OCI-LY7 (cell line): Measurements from ENCODE around the gene MEF2D. TPM values are rescaled to one million over a fixed set of nuclear protein-coding genes. Genes with fewer than 3 reads are reported as not detected.

ENCODE experiments used
- BruUV-seq: library from RNA; stranded (reverse); fragments of 400-500 nt; replicated peaks from 2 replicates; lab custom pipeline; 2021; lab: Mats Ljungman, UMichigan
- CTCF ChIA-PET: fragments of 300-600 bp; sonication (Branson Sonifier 250); formaldehyde crosslinking; loops from one replicate; lab custom pipeline; 2022; ENCODE audit warnings: antibody characterized with exemption; ENCODE audit not compliant: unreplicated experiment; lab: Charles Lee
- POLR2A ChIA-PET: fragments of 300-600 bp; sonication (Branson Sonifier 250); formaldehyde crosslinking; loops from one replicate; lab custom pipeline; 2022; ENCODE audit warnings: antibody characterized with exemption; lab: Charles Lee
- DNase-seq: peaks from one replicate; pipeline ENCODE4 v3.0.0-alpha.2; 2015; ENCODE audit warnings: low spot score
- H2AFZ ChIP-seq: fragments of 200-600 bp; sonication (generic), shearing (Covaris generic); 2 replicates; pipeline ENCODE4 v1.6.1; 2014; ENCODE audit warnings: mild to moderate bottlenecking, antibody characterized with exemption, low read length, moderate library complexity
- H3K27ac ChIP-seq: fragments of 200-600 bp; sonication (generic); 2 replicates; pipeline ENCODE4 v1.5.1; 2014; ENCODE audit warnings: mixed run types, low read depth, mild to moderate bottlenecking, moderate library complexity, low read length, inconsistent platforms; ENCODE audit not compliant: poor library complexity, severe bottlenecking
- H3K36me3 ChIP-seq: fragments of 200-600 bp; sonication (generic); 2 replicates; pipeline ENCODE4 v1.6.1; 2014; ENCODE audit warnings: mild to moderate bottlenecking, antibody characterized with exemption, low read length, moderate library complexity, mixed read lengths; ENCODE audit not compliant: insufficient read depth
- H3K4me1 ChIP-seq: fragments of 200-600 bp; sonication (generic); 2 replicates; pipeline ENCODE4 v1.5.1; 2014; ENCODE audit warnings: mild to moderate bottlenecking, low read length; ENCODE audit not compliant: insufficient read depth, poor library complexity, severe bottlenecking
- H3K4me2 ChIP-seq: fragments of 200-600 bp; sonication (generic); 2 replicates; pipeline ENCODE4 v1.6.1; 2014; ENCODE audit warnings: mild to moderate bottlenecking, low read length
- H3K4me3 ChIP-seq: fragments of 200-600 bp; sonication (generic); 2 replicates; pipeline ENCODE4 v1.5.1; 2014; ENCODE audit warnings: mild to moderate bottlenecking, low read depth, low read length; ENCODE audit not compliant: poor library complexity, severe bottlenecking
- H3K79me2 ChIP-seq: fragments of 200-600 bp; sonication (generic); 2 replicates; pipeline ENCODE4 v1.6.1; 2016; ENCODE audit warnings: low read depth, mild to moderate bottlenecking, low read length, moderate library complexity, mixed read lengths; ENCODE audit not compliant: insufficient read depth
- H3K9me2 ChIP-seq: fragments of 200-600 bp; sonication (generic); 2 replicates; pipeline ENCODE4 v1.6.1; 2016; ENCODE audit warnings: mild to moderate bottlenecking, low read length, mixed read lengths; ENCODE audit not compliant: insufficient read depth
- H3K9me3 ChIP-seq: fragments of 200-600 bp; sonication (generic); 2 replicates; pipeline ENCODE4 v1.6.1; 2014; ENCODE audit warnings: mild to moderate bottlenecking, mixed run types, low read length, mixed read lengths
- H4K20me1 ChIP-seq: fragments of 200-600 bp; sonication (generic); 2 replicates; pipeline ENCODE4 v1.6.1; 2014; ENCODE audit warnings: mild to moderate bottlenecking, antibody characterized with exemption, low read length, moderate library complexity, mixed read lengths; ENCODE audit not compliant: insufficient read depth
- CTCF ChIP-seq: fragments of 200-600 bp; sonication (generic); conservative IDR thresholded peaks from 2 replicates; pipeline ENCODE4 v1.5.1; 2014; ENCODE audit warnings: mild to moderate bottlenecking, antibody characterized with exemption, low read length, moderate library complexity, mixed read lengths
- EZH2phosphoT487 ChIP-seq: fragments of 200-600 bp; sonication (generic); IDR thresholded peaks from 2 replicates; pipeline ENCODE4 v1.6.1; 2018; ENCODE audit warnings: low read depth, borderline replicate concordance, mild to moderate bottlenecking, mixed run types, antibody characterized with exemption, low read length, moderate library complexity, mixed read lengths
- intact Hi-C: fragments of 100-400 bp; cut with micrococcal nuclease; formaldehyde crosslinking; loops from one replicate; pipeline ENCODE4 v1.10.0; 2022; ENCODE audit not compliant: unreplicated experiment
- total RNA-seq, 2 experiments: library from RNA; depleted of rRNA in 1 of 2; stranded (reverse); fragments of >200 nt in 1 of 2; shearing (Covaris generic) in 1 of 2; gene quantifications; 2 replicates each; pipeline ENCODE4 v1.2.3, GENCODE V29; 2014 to 2022

Gene MEF2D
- total RNA-seq, 2 experiments from 2014 or later: 42.7 to 92.3 TPM

- intact Hi-C loops: loop anchor here (2.0 to 10.0 kb wide), 4 partner anchors 15 to 1625 kb away; partner anchors contain the start of genes CCT3, SEMA4A and TSACC
- H4K20me1 ChIP-seq: peaks cover 5% of the 10 kb centered on the region; the same call in 1 of the 2 replicates
- H3K27ac ChIP-seq: peak overlapping the region; percentile 98
These were observed 10.7 kb downstream of the MEF2D start for GRCh38 chr1:156489935-156490293.

GRCh38 chr1:156489166-156489934 is 11.2 kb downstream of the MEF2D start:
- Histone ChIP-seq H3K79me2 (peaks cover 97% of the 10 kb centered on the region), H3K4me1 (peaks cover 93% of the 10 kb centered on the region), H3K36me3 (peaks cover 64% of the 10 kb centered on the region), H3K4me2 (peak overlapping the region; percentile 91), H4K20me1 (peaks cover 5% of the 10 kb centered on the region; the same call in 1 of the 2 replicates), H3K27ac (peak overlapping the region; percentile 98), H3K9me2 (no peaks in the 10 kb centered on the region), H2AFZ (no peak overlapping the region), H3K4me3 (peak overlapping the region; percentile 98), H3K9me3 (no peaks in the 10 kb centered on the region)
- intact Hi-C loops: loop anchor here (2.0 kb wide), 1 partner anchor 15 kb away; no protein-coding TSS in a partner anchor
- ChIA-PET CTCF (interaction anchor here (0.6 to 4.0 kb wide), 5 partner anchors 9 to 32 kb away, joined by 3 to 27 read pairs (median 6); partner anchors contain the start of gene MEF2D), POLR2A (interaction anchor here (1.1 to 7.1 kb wide), 6 partner anchors 12 to 66 kb away, joined by 3 to 179 read pairs (median 4); partner anchors contain the start of gene MEF2D)
- TF ChIP-seq CTCF (no peak; the same call in 1 of the 2 replicates), EZH2phosphoT487 (no peak)
- no TSS peak for BruUV-seq
- peak; percentile 67 for DNase-seq

More at GRCh38 chr1:156489935-156490293, 10.7 kb downstream of the MEF2D start:
- no peaks in the 10 kb centered on the region for H3K9me3 ChIP-seq
- no peak overlapping the region for H2AFZ ChIP-seq
- peak overlapping the region; percentile 91 for H3K4me2 ChIP-seq
- no peaks in the 10 kb centered on the region for H3K9me2 ChIP-seq
- CTCF ChIA-PET: interaction anchor here (1.1 to 4.0 kb wide), 5 partner anchors 8 to 33 kb away, joined by 3 to 27 read pairs (median 6); partner anchors contain the start of gene MEF2D
- H3K79me2 ChIP-seq: peaks cover 97% of the 10 kb centered on the region
- no peak for TF ChIP-seq EZH2phosphoT487
- no peak for TF ChIP-seq CTCF
- peak; percentile 11 for DNase-seq
- H3K36me3 ChIP-seq: peaks cover 64% of the 10 kb centered on the region
- H3K4me3 ChIP-seq: peak overlapping the region; percentile 98
- no TSS peak for BruUV-seq
- POLR2A ChIA-PET: interaction anchor here (0.5 to 7.1 kb wide), 7 partner anchors 11 to 633 kb away, joined by 3 to 179 read pairs (median 4); partner anchors contain the start of genes GON4L and MEF2D
- peaks cover 93% of the 10 kb centered on the region for H3K4me1 ChIP-seq
